HG02610 (cell line): Measurements from ENCODE around the gene C5AR1.
"Not testable (repeated sequence)": the region's sequence is repeated elsewhere in the genome, so short reads cannot be mapped to it uniquely, and the experiment has no call there.

ENCODE experiments used
- ATAC-seq: cut with Tn5 transposase; IDR thresholded peaks from one replicate; pipeline ENCODE4 v1.9.1; 2021; ENCODE audit warnings: mild to moderate bottlenecking, moderate library complexity; ENCODE audit not compliant: unreplicated experiment

The C5AR1 gene

GRCh38 chr19:47283405-47284059, 26.1 kb upstream of the C5AR1 start:
- no peak for ATAC-seq

- no peak for ATAC-seq
These were observed 25.2 kb upstream of the C5AR1 start for GRCh38 chr19:47284324-47284899.

- ATAC-seq, result no peak
These were observed 13.6 kb upstream of the C5AR1 start for GRCh38 chr19:47296036-47296435.

GRCh38 chr19:47300867-47301266, 8.8 kb upstream of the C5AR1 start:
- ATAC-seq, result not testable (repeated sequence)

GRCh38 chr19:47302249-47302648, 7.4 kb upstream of the C5AR1 start:
- ATAC-seq, result no peak

GRCh38 chr19:47303966-47304365, 5.7 kb upstream of the C5AR1 start:
- no peak for ATAC-seq

DNA sequence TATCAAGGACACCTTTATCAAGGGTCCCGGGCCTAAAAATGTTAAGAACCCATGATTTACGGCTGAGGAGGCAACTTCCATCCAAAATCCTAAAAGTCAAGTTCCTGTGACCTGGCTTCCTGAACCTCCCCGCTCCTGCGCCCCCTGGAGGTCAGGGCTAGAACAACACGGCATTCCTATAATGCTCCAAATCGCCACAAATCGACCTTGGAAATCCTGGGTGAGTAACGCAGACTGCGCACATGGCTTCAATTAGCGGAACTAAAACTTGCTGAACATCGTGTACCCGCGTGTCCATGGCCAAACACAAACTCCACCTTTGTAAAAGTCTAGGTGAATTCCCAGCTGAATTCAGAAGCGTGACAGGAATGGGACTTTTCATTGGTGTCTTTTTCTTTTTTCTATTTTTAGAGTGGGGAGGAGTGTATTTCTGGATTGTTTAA, 4.3 kb upstream of the C5AR1 start:
- no peak for ATAC-seq

- no peak for ATAC-seq
These were observed 3.4 kb upstream of the C5AR1 start for GRCh38 chr19:47306303-47306702.

DNA sequence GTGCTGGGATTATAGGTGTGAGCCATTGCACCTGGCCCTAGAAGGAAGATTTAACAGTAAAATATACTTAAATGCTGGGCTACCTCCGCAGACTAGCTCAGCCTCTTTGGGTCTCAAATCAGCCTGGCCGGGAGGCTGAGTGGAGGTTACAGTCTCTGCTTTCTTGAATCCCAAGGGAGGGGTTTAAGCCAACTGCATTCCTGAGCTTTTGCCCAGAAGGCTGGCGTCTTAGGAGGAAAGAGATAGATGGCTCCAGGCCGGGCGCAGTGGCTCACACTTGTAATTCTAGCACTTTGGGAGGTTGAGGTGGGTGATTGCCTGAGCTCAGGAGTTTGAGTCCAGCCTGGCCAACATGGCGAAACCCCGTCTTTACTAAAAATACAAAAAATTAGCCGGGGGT, 623 bp upstream of the C5AR1 start:
- ATAC-seq, result no peak

GRCh38 chr19:47310323-47310722, 662 bp downstream of the C5AR1 start:
- ATAC-seq, result no peak

DNA sequence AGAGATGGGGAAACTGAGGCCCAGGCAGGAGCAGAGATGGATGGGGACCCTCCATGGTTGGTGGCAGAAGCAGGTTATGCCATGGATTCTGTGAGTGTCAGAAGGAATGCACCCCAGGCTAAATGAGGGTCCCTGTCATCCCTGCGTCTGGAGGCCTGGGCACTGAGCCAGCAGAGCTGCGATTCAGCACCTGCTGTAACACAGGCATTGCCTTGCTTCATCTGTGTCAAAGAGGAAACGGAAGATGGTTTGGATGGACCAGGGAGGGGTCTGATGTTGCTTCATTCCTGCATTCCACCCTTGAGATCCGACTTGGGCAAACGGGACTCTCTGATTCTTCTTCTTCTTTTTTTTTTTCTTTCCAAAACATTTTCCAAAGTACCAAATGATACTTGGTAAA, 1.2 kb downstream of the C5AR1 start:
- ATAC-seq, result no peak

- no peak for ATAC-seq
These were observed 2.8 kb downstream of the C5AR1 start for GRCh38 chr19:47312366-47313006.

DNA sequence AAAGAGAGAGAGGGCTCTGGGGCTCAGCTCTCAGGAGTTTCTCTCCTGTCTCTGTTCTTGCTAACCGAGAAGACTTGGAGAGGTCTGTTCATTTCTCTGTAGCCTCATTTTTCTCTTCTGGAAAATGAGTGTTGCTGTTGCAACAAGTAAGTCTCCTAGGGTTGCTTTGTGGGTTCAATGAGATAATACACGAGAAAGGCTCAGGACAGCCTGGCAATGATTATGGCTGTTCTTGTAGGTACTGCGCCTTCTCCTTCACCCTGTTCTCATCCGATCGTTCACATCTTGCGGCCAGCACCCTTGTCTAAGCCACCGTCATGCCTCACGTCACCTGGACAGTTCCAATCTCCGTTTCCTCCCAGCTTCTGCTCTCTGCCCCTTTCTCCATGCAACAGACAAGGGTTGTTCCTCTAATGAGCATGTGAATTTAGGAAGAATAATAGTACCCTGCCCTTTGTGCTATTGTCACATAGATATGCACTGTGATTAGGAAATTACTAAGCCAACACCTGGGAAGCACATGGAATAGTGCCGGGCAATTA, 4.2 kb downstream of the C5AR1 start:
- ATAC-seq, result no peak

DNA sequence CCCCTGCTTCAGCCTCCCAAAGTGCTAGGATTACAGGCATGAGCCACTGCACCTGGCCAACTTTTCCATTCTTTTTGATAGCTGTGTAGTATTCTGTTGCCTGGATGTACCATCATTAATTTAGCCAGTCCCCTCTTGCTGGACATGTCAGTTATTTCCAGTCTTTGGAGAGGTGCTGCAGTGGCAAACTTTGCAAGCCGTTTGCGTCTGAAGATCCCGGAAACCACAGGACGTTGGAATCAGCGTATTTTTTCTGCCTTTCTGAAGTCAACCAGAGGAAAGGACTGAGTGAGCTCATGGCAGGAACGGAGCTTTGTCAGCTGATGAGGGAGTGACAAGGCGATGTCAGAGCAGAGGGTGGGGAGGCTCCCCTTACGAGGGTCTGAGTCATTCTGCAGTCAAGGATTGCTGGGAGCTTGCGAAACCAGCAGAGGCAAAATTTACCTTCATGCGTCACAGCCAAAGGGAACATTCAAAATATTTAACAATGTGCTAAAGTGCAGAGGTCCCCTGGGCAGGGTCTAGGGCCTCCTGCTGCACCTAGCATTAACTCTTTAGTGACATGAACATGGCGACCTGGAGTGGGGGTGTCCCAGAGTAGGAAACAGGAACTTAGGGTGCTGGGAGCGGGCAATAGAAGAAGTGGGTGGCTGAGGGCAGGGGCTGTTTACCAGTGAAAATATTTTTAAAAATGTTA, 5.6 kb downstream of the C5AR1 start:
- ATAC-seq, result no peak

DNA sequence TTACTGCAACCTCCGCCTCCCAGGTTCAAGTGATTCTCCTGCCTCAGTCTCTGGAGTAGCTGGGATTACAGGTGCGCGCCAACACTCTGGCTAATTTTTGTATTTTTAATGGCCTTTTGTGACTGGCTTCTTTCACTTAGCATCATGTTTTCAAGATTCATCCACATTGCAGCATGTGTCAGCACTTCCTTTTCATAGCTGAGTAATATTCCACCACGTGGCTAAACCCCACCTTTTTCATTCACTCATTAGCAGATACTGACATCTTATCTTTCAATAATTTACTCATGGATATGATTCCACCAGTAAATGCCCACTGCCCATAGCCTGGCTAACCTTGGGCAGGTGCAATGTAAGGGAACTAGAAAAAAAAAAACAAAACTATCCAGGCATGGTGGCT, 6.9 kb downstream of the C5AR1 start:
- ATAC-seq, result no peak

GRCh38 chr19:47319923-47320871, 10.5 kb downstream of the C5AR1 start:
- no peak for ATAC-seq

DNA sequence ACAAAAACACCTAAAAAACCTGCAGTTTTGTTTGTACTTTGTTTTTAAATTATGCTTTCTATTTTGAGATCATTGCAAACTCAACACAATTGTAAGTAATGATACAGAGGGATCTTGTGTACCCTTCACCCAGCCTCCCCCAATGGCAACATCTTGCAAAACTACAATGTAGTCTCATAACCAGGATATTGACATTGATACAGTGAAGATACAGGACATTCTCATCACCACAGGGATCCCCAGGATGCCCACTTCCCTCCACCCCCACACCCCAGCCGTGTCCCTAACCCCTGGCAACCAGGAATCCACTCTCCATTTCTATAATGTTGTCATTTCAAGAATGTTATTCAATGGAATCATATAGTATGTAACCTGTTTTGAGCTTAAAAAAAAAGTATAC, 12.0 kb downstream of the C5AR1 start:
- ATAC-seq, result no peak

DNA sequence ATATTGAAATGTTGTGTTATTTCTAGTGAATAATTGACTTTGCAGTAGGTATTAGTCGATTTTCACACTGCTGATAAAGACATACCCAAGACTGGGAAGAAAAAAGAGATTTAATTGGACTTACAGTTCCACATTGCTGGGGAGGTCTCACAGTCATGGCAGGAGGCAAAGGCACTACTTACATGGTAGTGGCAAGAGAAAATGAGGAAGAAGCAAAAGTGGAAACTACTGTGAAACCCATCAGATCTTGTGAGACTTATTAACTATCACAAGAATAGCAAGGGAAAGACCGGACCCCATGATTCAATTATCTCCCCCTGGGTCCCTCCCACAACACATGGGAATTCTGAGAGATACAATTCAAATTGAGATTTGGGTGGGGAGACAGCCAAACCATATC, 12.4 kb downstream of the C5AR1 start:
- no peak for ATAC-seq

DNA sequence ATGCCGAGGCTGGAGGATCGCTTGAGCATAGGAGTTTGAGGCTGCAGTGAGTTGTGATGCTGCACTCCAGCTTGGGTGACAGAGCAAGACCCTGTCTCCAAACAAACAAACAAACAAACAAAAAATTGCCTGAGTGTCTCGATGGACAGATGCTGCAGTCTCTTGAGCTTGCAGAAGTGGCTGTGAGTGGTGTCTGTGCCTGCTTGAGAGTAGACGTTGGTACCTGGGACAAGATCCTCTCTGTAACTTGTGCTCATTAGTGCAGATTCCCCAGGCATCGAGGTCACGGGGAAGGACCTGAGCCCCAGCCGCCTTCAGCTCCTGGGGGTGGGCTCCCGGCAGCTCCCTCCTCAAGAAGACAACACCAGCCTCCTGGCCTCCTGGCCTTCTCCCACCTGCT, 13.7 kb downstream of the C5AR1 start:
- no peak for ATAC-seq

DNA sequence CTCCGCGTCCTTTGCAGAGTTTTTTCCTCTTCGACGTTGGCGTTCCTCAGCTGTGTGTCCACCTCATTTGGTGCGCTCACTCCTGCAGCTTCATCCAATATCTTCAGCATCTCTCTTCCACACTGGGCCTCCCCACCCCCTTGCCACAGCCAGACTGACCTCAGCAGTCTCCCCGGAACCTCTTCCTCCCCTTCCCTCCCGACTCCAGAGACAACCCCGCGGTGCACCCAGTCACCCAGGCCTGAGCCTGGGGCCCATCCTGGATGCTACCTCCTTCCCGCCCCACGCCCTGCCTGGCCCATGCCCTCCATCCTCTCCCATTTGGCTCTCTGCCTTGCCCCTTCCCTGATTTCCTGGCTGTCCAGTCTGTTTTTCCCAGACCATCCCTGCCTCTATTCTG, 14.2 kb downstream of the C5AR1 start:
- no peak for ATAC-seq

GRCh38 chr19:47324502-47324901, 14.8 kb downstream of the C5AR1 start:
- no peak for ATAC-seq
